ENCODE data around the gene MRGPRD. TPM values are rescaled to one million over a fixed set of nuclear protein-coding genes. Genes with fewer than 3 reads are reported as not detected.

MRGPRD gene
- total and polyA plus RNA-seq, 7 donors = not detected

DNA sequence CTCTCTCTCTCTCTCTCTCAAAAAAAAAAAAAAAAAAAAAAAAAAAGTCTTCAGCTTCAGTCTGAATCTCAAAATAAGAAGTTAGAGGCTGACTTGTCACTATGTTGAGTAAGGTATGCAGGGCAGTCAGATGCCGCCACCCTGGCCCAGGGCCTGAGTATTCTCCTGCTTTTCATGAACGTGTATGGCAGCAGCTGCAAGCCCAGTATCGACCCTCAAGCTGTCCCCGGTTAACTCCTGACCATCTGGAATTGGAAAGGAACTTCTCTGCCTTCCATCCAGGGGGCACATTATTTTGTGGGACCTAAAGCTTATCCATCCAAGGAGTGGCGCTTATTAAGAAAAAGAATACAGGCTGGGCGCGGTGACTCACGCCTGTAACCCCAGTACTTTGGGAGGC lies 11.4 kb downstream of the MRGPRD start:
- intact Hi-C loops (cut with DNase I) = no loop called here
- H3K4me1 ChIP-seq = no peaks in the 10 kb centered on the region
- H3K36me3 ChIP-seq (ENCODE audit: insufficient read depth in 1 of 2, low read depth in 1 of 2) = no peaks in the 10 kb centered on the region
- H3K4me3 ChIP-seq = no peak overlapping the region
- peaks cover 0 to 11% (median 2%) of the 10 kb centered on the region in 3 donors for H3K27me3 ChIP-seq (ENCODE audit: insufficient read depth in 3 of 3, low read length in 2 of 3)
- DNase-seq = peak in 1 of 2 donors; percentile 21
- 54 to 65% (median 57%) methylated on average over 8 of the region's 8 CpGs for WGBS, 3 donors
- H3K9me3 ChIP-seq = no peaks in the 10 kb centered on the region
- TF ChIP-seq, protein P1, sequence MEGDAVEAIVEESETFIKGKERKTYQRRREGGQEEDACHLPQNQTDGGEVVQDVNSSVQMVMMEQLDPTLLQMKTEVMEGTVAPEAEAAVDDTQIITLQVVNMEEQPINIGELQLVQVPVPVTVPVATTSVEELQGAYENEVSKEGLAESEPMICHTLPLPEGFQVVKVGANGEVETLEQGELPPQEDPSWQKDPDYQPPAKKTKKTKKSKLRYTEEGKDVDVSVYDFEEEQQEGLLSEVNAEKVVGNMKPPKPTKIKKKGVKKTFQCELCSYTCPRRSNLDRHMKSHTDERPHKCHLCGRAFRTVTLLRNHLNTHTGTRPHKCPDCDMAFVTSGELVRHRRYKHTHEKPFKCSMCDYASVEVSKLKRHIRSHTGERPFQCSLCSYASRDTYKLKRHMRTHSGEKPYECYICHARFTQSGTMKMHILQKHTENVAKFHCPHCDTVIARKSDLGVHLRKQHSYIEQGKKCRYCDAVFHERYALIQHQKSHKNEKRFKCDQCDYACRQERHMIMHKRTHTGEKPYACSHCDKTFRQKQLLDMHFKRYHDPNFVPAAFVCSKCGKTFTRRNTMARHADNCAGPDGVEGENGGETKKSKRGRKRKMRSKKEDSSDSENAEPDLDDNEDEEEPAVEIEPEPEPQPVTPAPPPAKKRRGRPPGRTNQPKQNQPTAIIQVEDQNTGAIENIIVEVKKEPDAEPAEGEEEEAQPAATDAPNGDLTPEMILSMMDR (IDR thresholded peaks at IDR 0.05) = no peak
- no peak overlapping the region for H3K27ac ChIP-seq
- no peak for ATAC-seq

DNA sequence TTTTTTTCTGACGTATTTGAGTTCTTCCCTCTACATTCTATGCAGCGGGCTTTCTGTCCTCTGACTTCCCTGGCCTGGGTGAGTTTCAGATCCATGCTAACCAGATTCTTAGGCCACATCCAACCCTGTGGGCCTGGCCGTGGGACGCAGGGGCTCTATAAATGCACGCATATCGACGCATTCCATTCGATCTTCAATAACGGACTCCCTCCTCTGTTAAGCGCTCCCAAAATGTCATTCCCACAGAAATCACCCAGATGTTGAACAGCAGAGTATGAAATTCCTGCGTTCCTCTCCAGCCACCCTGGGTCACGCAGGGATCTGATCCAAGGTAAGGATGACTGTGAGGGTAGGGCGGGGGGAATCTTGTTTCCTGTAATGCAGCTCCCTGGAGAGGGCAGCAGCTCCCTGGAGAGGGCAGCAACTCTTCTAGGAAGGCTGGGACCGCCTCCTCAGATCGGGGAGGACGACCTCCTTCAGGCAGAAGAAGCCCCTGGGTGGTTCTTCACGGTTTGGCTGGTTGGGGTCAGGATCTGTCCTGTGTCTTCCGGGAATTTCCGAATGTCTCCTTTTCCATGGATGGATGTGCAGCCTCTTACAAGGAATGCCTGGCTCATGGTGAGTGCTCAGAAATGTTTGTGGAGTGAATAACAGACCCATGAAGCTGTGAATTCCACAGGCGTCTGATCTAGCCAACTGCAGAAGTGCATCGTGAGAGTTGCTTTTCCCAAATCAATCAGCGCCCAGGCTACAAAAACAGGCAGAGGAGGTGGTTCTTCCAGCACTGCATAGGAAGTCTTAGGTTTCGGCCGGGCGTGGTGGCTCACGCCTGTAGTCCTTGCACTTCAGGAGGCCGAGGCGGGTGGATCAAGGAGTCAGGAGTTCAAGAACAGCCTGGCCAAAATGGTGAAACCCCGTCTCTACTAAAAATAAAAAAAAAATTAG lies 12.2 kb downstream of the MRGPRD start:
- no peak for ATAC-seq

DNA sequence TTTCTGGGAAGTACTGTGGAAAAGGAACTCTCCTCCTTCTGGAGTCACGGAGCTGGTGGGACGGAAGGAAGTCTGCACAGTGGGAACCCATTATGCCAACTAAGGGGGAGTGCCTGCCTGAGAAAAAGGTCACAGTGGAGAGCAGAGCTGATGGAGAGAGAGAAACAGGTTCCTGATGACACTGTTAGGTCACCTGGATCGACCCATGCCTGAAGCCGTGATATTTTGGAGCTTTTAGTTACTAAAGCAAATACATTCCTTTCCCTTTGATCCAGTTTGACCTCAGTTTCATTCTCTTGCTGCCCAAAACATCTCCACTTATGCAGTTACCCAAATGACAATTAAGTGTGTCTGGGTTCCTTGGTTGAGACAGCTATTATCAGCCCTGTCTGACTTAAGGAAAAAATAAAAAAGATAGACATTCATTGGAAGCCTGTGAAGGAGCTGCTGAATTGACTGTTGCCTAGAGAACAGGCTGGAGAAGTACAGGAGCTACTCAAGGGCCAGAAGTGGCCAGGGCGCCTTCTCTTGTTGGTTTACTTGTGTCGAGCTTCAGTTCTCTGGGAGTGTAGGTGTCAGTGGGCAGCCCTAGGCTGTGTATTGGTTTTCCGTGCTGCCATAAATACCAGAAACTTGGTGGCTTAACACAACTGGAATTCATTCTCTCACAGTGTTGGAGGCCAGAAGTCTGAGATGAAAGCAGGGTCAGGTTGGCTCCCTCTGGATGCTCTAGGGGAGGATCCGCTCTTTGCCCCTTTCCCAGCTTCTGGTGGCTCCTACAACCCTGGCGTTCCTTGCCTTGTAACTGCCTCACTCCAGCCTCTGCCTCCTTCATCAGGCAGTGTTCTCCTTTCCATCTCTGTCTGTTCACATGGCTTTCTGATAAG lies 13.6 kb downstream of the MRGPRD start:
- H3K4me3 ChIP-seq = no peak overlapping the region
- ATAC-seq = no peak
- H3K36me3 ChIP-seq (ENCODE audit: insufficient read depth in 1 of 2, low read depth in 1 of 2) = no peaks in the 10 kb centered on the region
- intact Hi-C loops (cut with DNase I) = no loop called here
- H3K27ac ChIP-seq = no peak overlapping the region
- H3K4me1 ChIP-seq = no peaks in the 10 kb centered on the region
- WGBS, 3 donors = 66 to 79% (median 72%) methylated on average over 9 of the region's 9 CpGs
- H3K9me3 ChIP-seq = no peaks in the 10 kb centered on the region
- TF ChIP-seq, protein P1 (IDR thresholded peaks at IDR 0.05) = no peak
- H3K27me3 ChIP-seq (ENCODE audit: insufficient read depth in 3 of 3, low read length in 2 of 3) = peaks cover 0 to 16% (median 5%) of the 10 kb centered on the region in 3 donors
- no peak for DNase-seq

More for the DNA sequence above, 12.2 kb downstream of the MRGPRD start:
- H3K36me3 ChIP-seq (ENCODE audit: insufficient read depth in 1 of 2, low read depth in 1 of 2) = no peaks in the 10 kb centered on the region
- H3K4me1 ChIP-seq = no peaks in the 10 kb centered on the region
- H3K4me3 ChIP-seq = no peak overlapping the region
- 44 to 51% (median 46%) methylated on average over 29 of the region's 29 CpGs for WGBS, 3 donors
- intact Hi-C loops (cut with DNase I) = no loop called here
- TF ChIP-seq, protein P1 (IDR thresholded peaks at IDR 0.05) = no peak
- H3K9me3 ChIP-seq = no peaks in the 10 kb centered on the region
- peak in 1 of 2 donors; percentile 18 for DNase-seq
- peaks cover 0 to 11% (median 2%) of the 10 kb centered on the region in 3 donors for H3K27me3 ChIP-seq (ENCODE audit: insufficient read depth in 3 of 3, low read length in 2 of 3)
- H3K27ac ChIP-seq = no peak overlapping the region

DNA sequence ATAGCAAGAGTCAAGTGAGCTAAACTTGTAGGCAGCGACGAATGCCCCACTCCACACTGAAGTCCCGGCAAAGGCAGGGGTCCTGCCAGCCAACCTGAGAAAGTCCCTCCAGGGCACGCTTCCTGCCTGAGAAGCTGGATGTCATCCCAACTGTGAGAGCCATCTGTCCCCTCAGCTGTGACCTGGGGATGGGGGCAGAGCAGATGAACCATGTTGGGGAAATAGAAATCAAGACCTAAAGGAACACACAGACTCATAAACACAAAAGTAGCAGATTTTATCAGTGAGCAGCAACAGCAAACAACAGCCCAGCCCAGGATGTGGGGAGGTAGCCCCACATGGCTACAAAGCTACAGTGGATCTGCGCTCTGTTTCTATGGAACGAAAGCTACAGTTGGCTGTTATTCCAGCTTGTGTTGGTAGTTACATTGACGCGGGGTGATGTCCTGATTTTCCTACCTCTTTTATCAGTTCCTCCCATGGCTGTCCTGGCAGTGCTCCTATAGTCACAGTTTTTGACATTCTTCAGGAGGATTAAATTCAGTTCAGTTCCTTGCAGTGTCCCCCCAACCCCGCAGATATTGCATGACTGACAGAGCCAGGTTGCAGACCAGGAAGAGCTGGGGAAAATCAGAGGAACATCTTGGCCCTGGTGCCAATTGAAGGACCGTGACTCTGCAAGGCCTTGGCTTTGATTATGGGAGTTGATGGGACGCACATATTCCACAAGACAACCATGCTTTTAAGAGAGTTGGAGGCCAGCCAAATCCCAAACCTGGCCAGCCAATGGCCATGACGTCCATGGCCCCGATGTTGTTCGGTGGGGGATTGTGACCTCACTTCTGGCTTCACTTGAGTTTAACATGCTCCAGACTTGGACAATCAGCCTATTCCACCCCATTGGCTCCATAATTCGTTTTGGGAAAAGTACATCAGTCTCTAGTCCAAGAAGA lies 14.6 kb downstream of the MRGPRD start:
- H3K27me3 ChIP-seq (ENCODE audit: insufficient read depth in 3 of 3, low read length in 2 of 3) = peaks cover 0 to 20% (median 5%) of the 10 kb centered on the region in 3 donors
- no peaks in the 10 kb centered on the region for H3K4me1 ChIP-seq
- no peak overlapping the region for H3K4me3 ChIP-seq
- no peak overlapping the region for H3K27ac ChIP-seq
- ATAC-seq (no peak), DNase-seq (no peak)
- TF ChIP-seq, protein P1 (IDR thresholded peaks at IDR 0.05) = no peak
- intact Hi-C loops (cut with DNase I) = no loop called here
- WGBS, 3 donors = 33 to 47% (median 36%) methylated on average over 15 of the region's 15 CpGs
- no peaks in the 10 kb centered on the region for H3K36me3 ChIP-seq (ENCODE audit: insufficient read depth in 1 of 2, low read depth in 1 of 2)
- H3K9me3 ChIP-seq = no peaks in the 10 kb centered on the region
